HG02759 (cell line): Measurements from ENCODE around the gene TNNT1.
"Not testable (repeated sequence)": the region's sequence is repeated elsewhere in the genome, so short reads cannot be mapped to it uniquely, and the experiment has no call there.

ENCODE experiments used
- ATAC-seq: cut with Tn5 transposase; IDR thresholded peaks from one replicate; pipeline ENCODE4 v1.9.1; 2021; ENCODE audit warnings: mild to moderate bottlenecking, moderate library complexity; ENCODE audit not compliant: unreplicated experiment

TNNT1 gene

GRCh38 chr19:55112777-55113569 is 36.0 kb downstream of the TNNT1 start:
- no peak for ATAC-seq

GRCh38 chr19:55112246-55112776 is 36.7 kb downstream of the TNNT1 start:
- ATAC-seq: no peak

GRCh38 chr19:55111238-55111831 is 37.7 kb downstream of the TNNT1 start:
- ATAC-seq: no peak

- no peak for ATAC-seq
These were observed 39.3 kb downstream of the TNNT1 start for GRCh38 chr19:55109527-55110291.

- not testable (repeated sequence) for ATAC-seq
These were observed 41.8 kb downstream of the TNNT1 start for GRCh38 chr19:55107252-55107651.

GRCh38 chr19:55106591-55106990 is 42.4 kb downstream of the TNNT1 start:
- ATAC-seq: no peak

GRCh38 chr19:55105237-55105636 is 43.8 kb downstream of the TNNT1 start:
- no peak for ATAC-seq

GRCh38 chr19:55103190-55103589 is 45.8 kb downstream of the TNNT1 start:
- no peak for ATAC-seq

GRCh38 chr19:55101261-55101660 is 47.7 kb downstream of the TNNT1 start:
- no peak for ATAC-seq

GRCh38 chr19:55099557-55100506 is 49.2 kb downstream of the TNNT1 start:
- no peak for ATAC-seq

GRCh38 chr19:55098716-55099556 is 50.1 kb downstream of the TNNT1 start:
- no peak for ATAC-seq

GRCh38 chr19:55097864-55098715 is 50.9 kb downstream of the TNNT1 start:
- no peak for ATAC-seq

GRCh38 chr19:55096061-55096701 is 52.8 kb downstream of the TNNT1 start:
- ATAC-seq: no peak

- ATAC-seq: no peak
These were observed 53.5 kb downstream of the TNNT1 start for GRCh38 chr19:55095260-55096060.

GRCh38 chr19:55094456-55095259 is 54.3 kb downstream of the TNNT1 start:
- ATAC-seq: no peak
